Erythroblast (primary cell): ENCODE measurements around the gene MBOAT1.

Experiments used
- GATA1 ChIP-seq: IDR thresholded peaks from 2 replicates; pipeline ENCODE4 v1.6.1; 2011; ENCODE audit warnings: low read depth, mild to moderate bottlenecking, control low read depth, low read length, moderate library complexity
- POLR2A ChIP-seq: IDR thresholded peaks from 2 replicates; pipeline ENCODE4 v1.6.1; 2011; ENCODE audit warnings: mild to moderate bottlenecking, low read length

- no peak for TF ChIP-seq POLR2A
- TF ChIP-seq GATA1: no peak
Observed at GRCh38 chr6:20109526-20109925, 102.7 kb downstream of the MBOAT1 start.
